ENCODE measurements around the gene TUBG1. TPM values are rescaled to one million over a fixed set of nuclear protein-coding genes. Genes with fewer than 3 reads are reported as not detected.
A peak's percentile ranks its signal among the peaks of the same experiment; 100 is the strongest.
"Not testable (repeated sequence)": the region's sequence is repeated elsewhere in the genome, so short reads cannot be mapped to it uniquely, and the experiment has no call there.

TUBG1 gene
- total RNA-seq, 1 donor from 2014 or later, result 45.6 TPM

GRCh38 chr17:42613699-42614295 is 4.3 kb downstream of the TUBG1 start:
- no peak for DNase-seq (ENCODE audit: low spot score)
- intact Hi-C loops (cut with DNase I), result no loop called here

- no peak for DNase-seq (ENCODE audit: low spot score)
- intact Hi-C loops (cut with DNase I), result loop anchor here (2.0 kb wide), 1 partner anchor 61 kb away; no protein-coding TSS in a partner anchor
These were observed 8.5 kb downstream of the TUBG1 start for GRCh38 chr17:42617956-42618431.

- intact Hi-C loops (cut with DNase I), result loop anchor here (2.0 kb wide), 1 partner anchor 60 kb away; no protein-coding TSS in a partner anchor
These were observed 9.1 kb downstream of the TUBG1 start for GRCh38 chr17:42618442-42619150.

DNA sequence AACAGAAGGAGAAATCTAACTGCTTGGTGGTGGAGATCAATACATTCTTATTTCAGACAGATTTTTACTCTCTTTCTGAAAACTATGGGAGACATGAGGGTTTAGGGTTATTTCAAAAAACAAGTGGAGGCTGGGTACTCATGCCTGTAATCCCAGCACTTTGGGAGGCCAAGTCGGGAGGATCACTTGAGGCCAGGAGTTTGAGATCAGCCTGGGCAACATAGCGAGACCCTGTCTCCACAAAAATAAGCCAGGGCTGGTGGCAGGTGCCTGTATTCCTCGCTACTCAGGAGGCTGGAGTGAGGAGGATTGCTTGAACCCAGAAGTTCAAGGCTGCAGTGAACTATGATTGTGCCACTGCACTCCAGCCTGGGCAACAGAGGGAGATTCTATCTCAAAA is 12.5 kb downstream of the TUBG1 start:
- intact Hi-C loops (cut with DNase I); DNase-seq (ENCODE audit: low spot score): not testable (repeated sequence)

More at GRCh38 chr17:42618442-42619150, 9.1 kb downstream of the TUBG1 start:
- peak; percentile 76 for DNase-seq (ENCODE audit: low spot score)

DNA sequence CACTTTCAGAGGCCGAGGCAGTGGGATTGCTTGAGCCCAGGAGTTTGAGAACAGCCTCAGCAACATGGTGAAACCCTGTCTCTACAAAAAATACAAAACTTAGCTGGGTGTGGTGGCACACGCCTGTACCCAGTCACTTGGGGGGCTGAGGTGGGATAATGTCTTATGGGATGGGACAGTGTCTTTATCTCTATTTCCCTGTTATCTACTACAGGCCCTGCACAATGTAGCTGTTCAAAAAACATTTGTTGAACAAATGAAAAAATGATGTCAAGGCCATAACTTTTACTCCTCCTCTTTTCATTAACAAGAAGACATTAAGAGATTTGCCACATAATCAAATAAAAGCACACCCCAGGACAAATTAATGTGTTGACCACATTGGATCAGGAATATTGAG is 13.8 kb downstream of the TUBG1 start:
- intact Hi-C loops (cut with DNase I), result no loop called here
- DNase-seq (ENCODE audit: low spot score), result no peak

GRCh38 chr17:42623732-42624596 is 14.5 kb downstream of the TUBG1 start:
- intact Hi-C loops (cut with DNase I), result no loop called here
- DNase-seq (ENCODE audit: low spot score), result no peak

DNA sequence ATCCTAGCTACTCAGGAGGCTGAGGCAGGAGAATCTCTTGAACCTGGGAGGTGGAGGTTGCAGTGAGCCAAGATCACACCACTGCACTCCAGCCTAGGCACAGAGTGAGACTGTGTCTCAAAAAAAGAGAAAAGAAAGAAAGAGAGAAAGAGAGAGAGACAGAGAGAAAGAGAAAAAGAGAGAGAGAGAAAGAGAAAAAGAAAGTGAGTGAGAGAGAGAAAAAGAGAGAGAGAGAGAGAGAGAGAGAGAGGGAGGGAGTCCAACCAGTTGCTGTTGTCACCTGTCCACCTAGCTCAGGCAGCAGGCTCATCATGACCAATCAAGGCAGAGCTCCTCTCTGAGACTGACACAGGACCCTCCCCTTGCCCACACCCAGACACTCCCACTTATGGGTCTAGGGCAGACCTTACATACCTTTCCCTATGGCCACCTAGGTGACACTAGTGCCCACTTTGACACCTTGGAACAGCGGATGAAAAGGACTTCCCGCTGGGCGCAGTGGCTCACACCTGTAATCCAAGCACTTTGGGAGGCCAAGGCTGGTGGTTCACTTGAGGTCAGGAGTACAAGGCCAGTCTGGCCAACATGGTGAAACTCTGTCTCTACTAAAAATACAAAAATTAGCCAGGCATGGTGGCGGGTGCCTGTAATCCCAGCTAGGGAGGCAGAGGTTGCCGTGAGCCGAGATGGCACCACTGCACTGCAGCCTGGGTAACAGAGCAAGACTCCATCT is 17.7 kb downstream of the TUBG1 start:
- DNase-seq (ENCODE audit: low spot score); intact Hi-C loops (cut with DNase I): not testable (repeated sequence)

GRCh38 chr17:42629411-42630009 is 20.0 kb downstream of the TUBG1 start:
- no peak for DNase-seq (ENCODE audit: low spot score)
- intact Hi-C loops (cut with DNase I), result no loop called here

GRCh38 chr17:42632949-42633444 is 23.5 kb downstream of the TUBG1 start:
- no peak for DNase-seq (ENCODE audit: low spot score)
- intact Hi-C loops (cut with DNase I), result no loop called here

GRCh38 chr17:42639525-42640113 is 30.1 kb downstream of the TUBG1 start:
- DNase-seq (ENCODE audit: low spot score), result no peak
- intact Hi-C loops (cut with DNase I), result no loop called here

- intact Hi-C loops (cut with DNase I), result no loop called here
These were observed 30.6 kb downstream of the TUBG1 start for GRCh38 chr17:42640121-42640520.

GRCh38 chr17:42642336-42642735 is 32.9 kb downstream of the TUBG1 start:
- DNase-seq (ENCODE audit: low spot score), result no peak
- intact Hi-C loops (cut with DNase I), result no loop called here

More at GRCh38 chr17:42640121-42640520, 30.6 kb downstream of the TUBG1 start:
- DNase-seq (ENCODE audit: low spot score), result no peak

GRCh38 chr17:42647778-42648177 is 38.3 kb downstream of the TUBG1 start:
- intact Hi-C loops (cut with DNase I), result no loop called here
- no peak for DNase-seq (ENCODE audit: low spot score)

DNA sequence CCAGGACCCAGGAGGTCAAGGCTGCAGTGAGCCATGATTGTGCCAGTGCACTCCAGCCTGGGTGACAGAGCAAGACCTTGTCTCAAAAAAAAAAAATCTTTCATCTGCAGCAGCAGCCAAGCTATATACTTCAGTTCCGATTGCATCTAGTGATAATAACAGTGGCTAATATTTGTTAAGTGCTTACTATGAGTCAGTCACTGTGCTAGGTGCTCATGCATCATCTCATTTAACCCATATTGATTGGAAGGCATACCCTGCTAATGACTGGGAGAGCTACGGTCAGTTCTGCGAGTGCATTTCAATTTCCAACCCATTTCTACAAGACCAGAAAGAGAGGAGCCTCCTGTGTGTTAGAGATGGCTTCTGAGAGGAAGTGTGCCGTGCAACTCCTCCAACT is 41.9 kb downstream of the TUBG1 start:
- intact Hi-C loops (cut with DNase I), result no loop called here
- no peak for DNase-seq (ENCODE audit: low spot score)

DNA sequence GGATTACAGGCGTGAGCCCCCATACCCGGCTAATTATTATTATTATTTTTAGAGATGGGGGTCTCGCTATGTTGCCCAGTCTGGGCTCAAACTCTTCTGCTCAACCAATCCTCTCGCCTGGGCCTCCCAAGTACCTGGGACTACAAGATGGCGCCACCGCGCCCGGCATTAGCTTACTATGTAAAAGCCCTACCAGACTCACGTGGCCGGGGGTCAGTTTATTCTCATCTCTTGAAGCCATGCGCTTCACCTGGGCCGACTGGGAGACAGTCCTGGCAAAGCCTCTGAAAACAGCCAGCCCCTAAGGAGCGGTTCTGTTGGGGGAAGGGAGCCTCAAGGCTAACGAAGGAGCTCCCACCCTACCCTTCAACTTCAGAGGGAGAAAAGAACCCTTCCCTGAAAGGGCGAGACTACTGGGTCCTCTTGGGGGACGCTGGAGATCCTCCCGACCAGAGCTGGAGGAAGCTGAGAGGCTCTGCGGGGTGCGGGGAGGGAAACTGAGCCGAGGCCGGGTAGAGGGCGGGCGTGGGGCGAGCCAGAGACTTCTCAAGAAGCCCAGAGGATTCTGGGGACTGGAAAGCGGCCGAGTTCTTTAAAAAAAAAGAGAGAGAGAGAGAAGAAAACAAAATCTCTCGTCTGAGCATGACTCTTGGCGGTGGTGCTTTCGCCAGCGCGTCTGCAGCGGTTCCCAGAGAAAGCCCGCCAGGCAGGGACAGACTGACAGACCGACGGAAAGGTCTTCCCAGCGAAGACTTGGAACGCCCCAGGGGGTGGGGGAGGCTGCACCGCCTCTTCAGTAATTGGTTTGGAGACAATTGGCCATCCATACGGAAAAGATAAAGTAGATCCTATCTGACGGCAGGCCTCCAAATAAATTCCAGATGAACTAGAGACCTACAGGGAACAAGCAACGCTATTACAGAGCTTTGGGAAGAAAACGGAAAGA is 44.0 kb downstream of the TUBG1 start:
- DNase-seq (ENCODE audit: low spot score), result no peak
- intact Hi-C loops (cut with DNase I), result no loop called here

GRCh38 chr17:42655528-42655927 is 46.0 kb downstream of the TUBG1 start:
- no peak for DNase-seq (ENCODE audit: low spot score)
- intact Hi-C loops (cut with DNase I), result no loop called here

- intact Hi-C loops (cut with DNase I), result no loop called here
- no peak for DNase-seq (ENCODE audit: low spot score)
These were observed 48.5 kb downstream of the TUBG1 start for GRCh38 chr17:42657824-42658588.

All from cardiac septum (tissue), 1 donor.